ENCODE measurements around the gene KRT12. TPM values are rescaled to one million over a fixed set of nuclear protein-coding genes. Genes with fewer than 3 reads are reported as not detected.

The KRT12 gene
- total and polyA plus RNA-seq, 9 of the 15 experiments (the other 6 are each of a cell fraction or from before 2014, with no cell fraction given), result 0.18 to 7.0 (median 2.2) TPM

GRCh38 chr17:40822132-40822812 is 44.8 kb downstream of the KRT12 start, which contains the start of gene KRT10 (continued):
- TF ChIP-seq SNAPC5 (CRISPR knock-in tag; IDR thresholded peaks at IDR 0.05) (no peak), ZNF282 (CRISPR knock-in tag; IDR thresholded peaks at IDR 0.05) (no peak), MAFG (tag; conservative IDR thresholded peaks at IDR 0.05) (peak; percentile 69), STAG1 (CRISPR knock-in tag; IDR thresholded peaks at IDR 0.05; ENCODE audit: borderline replicate concordance) (no peak), CCAR2 (IDR thresholded peaks at IDR 0.05; ENCODE audit: low read depth, low read length) (no peak), MGA (IDR thresholded peaks at IDR 0.05) (0 out of 2 replicates have a peak, but pooled peaks have one; percentile 11), RBM39 (optimal IDR thresholded peaks at IDR 0.05; ENCODE audit: low read depth, low read length) (no peak), HDAC1 (IDR thresholded peaks at IDR 0.05) (peak in 1 of 2 experiments; percentile 81; a peak in 2 of 4 replicates), HMGN3 (IDR thresholded peaks at IDR 0.05; ENCODE audit: borderline replicate concordance, extremely low read depth, insufficient read length, low read depth, low read length) (no peak), MNT (conservative IDR thresholded peaks at IDR 0.05) (peak; percentile 64 to 73), POLR2AphosphoS5 (IDR thresholded peaks at IDR 0.05; ENCODE audit: control insufficient read depth, insufficient read depth, low read depth, low read length) (0 out of 2 replicates have a peak, but pooled peaks have one; percentile 25), NFATC3 (IDR thresholded peaks at IDR 0.05) (no peak), PURB (CRISPR knock-in tag; IDR thresholded peaks at IDR 0.05; ENCODE audit: low read depth) (no peak), POLR2B (IDR thresholded peaks at IDR 0.05; ENCODE audit: low read depth, partially characterized antibody) (peak; percentile 20), BCL6 (CRISPR knock-in tag; IDR thresholded peaks at IDR 0.05) (no peak)
